Uterus (tissue), 2 donors: ENCODE measurements around the gene INPP5K.

Experiments
- POLR2A ChIP-seq, 2 donors: fragments of 450-650 bp; IDR thresholded peaks; one replicate each; pipeline ENCODE4 v1.6.1; 2016; ENCODE audit warnings: antibody characterized with exemption in 2 of 2, mild to moderate bottlenecking in 1 of 2, moderate library complexity in 1 of 2
- TF ChIP-seq, protein P1 (sequence below), 4 experiments: fragments of 200-600 bp in 2 of 4; fragments of 450-650 bp in 2 of 4; sonication (generic) in 2 of 4; IDR thresholded peaks; one replicate each; pipeline ENCODE4 v1.5.1; 2016 to 2019; ENCODE audit warnings: antibody characterized with exemption in 4 of 4, mild to moderate bottlenecking in 2 of 4, moderate library complexity in 1 of 4

GRCh38 chr17:1461198-1461944 is 55.0 kb downstream of the INPP5K start:
- TF ChIP-seq, protein P1, sequence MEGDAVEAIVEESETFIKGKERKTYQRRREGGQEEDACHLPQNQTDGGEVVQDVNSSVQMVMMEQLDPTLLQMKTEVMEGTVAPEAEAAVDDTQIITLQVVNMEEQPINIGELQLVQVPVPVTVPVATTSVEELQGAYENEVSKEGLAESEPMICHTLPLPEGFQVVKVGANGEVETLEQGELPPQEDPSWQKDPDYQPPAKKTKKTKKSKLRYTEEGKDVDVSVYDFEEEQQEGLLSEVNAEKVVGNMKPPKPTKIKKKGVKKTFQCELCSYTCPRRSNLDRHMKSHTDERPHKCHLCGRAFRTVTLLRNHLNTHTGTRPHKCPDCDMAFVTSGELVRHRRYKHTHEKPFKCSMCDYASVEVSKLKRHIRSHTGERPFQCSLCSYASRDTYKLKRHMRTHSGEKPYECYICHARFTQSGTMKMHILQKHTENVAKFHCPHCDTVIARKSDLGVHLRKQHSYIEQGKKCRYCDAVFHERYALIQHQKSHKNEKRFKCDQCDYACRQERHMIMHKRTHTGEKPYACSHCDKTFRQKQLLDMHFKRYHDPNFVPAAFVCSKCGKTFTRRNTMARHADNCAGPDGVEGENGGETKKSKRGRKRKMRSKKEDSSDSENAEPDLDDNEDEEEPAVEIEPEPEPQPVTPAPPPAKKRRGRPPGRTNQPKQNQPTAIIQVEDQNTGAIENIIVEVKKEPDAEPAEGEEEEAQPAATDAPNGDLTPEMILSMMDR (IDR thresholded peaks at IDR 0.05), result no peak
- no peak for TF ChIP-seq POLR2A (IDR thresholded peaks at IDR 0.05)
